Measurements from ENCODE around the gene SYNE4. TPM values are rescaled to one million over a fixed set of nuclear protein-coding genes. Genes with fewer than 3 reads are reported as not detected.

The SYNE4 gene
- total and polyA plus RNA-seq, 9 of the 15 experiments (the other 6 are each of a cell fraction or from before 2014, with no cell fraction given), result 0.03 to 0.65 (median 0.29) TPM

DNA sequence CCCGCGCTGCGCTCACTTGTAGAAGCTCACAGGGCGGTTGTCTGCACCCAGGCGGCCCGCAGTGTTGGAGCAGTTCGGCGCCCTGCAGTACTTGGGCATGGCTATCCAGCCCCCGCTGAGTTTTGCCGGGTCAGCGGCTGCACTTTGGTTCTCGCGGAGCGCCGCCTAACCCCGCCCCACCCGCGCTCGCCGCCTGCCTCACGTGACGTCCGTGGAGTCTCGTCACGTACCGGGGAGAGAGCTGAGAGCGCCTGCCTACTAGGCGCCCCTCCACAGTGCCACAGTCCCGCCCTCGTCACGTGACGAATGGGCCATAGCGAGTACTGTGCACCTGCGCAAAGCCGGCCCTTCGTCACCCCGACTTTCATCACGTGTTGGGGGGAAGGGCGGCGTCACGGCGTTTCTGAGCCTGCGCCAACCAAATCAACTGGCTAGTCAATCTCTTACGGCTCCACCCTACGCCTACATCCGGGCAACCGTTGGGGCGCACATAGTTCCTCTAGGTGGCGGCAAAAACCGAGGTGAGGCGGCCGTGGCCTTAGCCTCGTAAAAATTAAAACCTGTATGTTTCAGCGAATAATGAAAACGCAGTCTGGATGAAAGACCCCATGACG is 45.6 kb upstream of the SYNE4 start, which contains the start of gene THAP8 (continued):
- TF ChIP-seq, protein P1, sequence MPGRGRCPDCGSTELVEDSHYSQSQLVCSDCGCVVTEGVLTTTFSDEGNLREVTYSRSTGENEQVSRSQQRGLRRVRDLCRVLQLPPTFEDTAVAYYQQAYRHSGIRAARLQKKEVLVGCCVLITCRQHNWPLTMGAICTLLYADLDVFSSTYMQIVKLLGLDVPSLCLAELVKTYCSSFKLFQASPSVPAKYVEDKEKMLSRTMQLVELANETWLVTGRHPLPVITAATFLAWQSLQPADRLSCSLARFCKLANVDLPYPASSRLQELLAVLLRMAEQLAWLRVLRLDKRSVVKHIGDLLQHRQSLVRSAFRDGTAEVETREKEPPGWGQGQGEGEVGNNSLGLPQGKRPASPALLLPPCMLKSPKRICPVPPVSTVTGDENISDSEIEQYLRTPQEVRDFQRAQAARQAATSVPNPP (IDR thresholded peaks at IDR 0.05; ENCODE audit: borderline replicate concordance, insufficient read depth, insufficient read length), result no peak
- TF ChIP-seq GTF2A2 (tag; IDR thresholded peaks at IDR 0.05) (no peak), ZZZ3 (IDR thresholded peaks at IDR 0.05) (peak; percentile 88), ZNF146 (CRISPR knock-in tag; IDR thresholded peaks at IDR 0.05; ENCODE audit: unreplicated experiment) (no peak), FOXJ3 (CRISPR knock-in tag; IDR thresholded peaks at IDR 0.05) (no peak), ZFP30 (CRISPR knock-in tag; IDR thresholded peaks at IDR 0.05; ENCODE audit: borderline replicate concordance) (no peak), CHD4 (IDR thresholded peaks at IDR 0.05; ENCODE audit: insufficient read depth, insufficient replicate concordance, low read depth, low read length, poor library complexity, severe bottlenecking) (no peak), SP1 (CRISPR knock-in tag; IDR thresholded peaks at IDR 0.05) (peak; percentile 95), RAD21 (CRISPR knock-in tag; conservative IDR thresholded peaks at IDR 0.05 in 1 of 2, IDR thresholded peaks at IDR 0.05 in 1 of 2) (no peak), LARP7 (IDR thresholded peaks at IDR 0.05) (no peak), ZNF41 (CRISPR knock-in tag; conservative IDR thresholded peaks at IDR 0.05) (no peak), ZNF57 (CRISPR knock-in tag; IDR thresholded peaks at IDR 0.05) (no peak), ZNF444 (CRISPR knock-in tag; IDR thresholded peaks at IDR 0.05) (no peak), CBX8 (IDR thresholded peaks at IDR 0.05; ENCODE audit: borderline replicate concordance, extremely low read depth, low read depth, low read length, poor library complexity, severe bottlenecking) (no peak), SRF (CRISPR knock-in tag; IDR thresholded peaks at IDR 0.05) (no peak; a peak in 2 of 4 replicates), RHOXF2B (CRISPR knock-in tag; conservative IDR thresholded peaks at IDR 0.05) (peak; percentile 93), TAF9B (IDR thresholded peaks at IDR 0.05; ENCODE audit: partially characterized antibody) (peak; percentile 83), NR2C2 (CRISPR knock-in tag; IDR thresholded peaks at IDR 0.05) (0 out of 2 replicates have a peak, but pooled peaks have one; percentile 19), NR2C2 (tag; IDR thresholded peaks at IDR 0.05) (peak; percentile 78), HIVEP1 (CRISPR knock-in tag; IDR thresholded peaks at IDR 0.05) (no peak)
- TF ChIP-seq, protein P2, sequence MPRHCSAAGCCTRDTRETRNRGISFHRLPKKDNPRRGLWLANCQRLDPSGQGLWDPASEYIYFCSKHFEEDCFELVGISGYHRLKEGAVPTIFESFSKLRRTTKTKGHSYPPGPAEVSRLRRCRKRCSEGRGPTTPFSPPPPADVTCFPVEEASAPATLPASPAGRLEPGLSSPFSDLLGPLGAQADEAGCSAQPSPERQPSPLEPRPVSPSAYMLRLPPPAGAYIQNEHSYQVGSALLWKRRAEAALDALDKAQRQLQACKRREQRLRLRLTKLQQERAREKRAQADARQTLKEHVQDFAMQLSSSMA (CRISPR knock-in tag; IDR thresholded peaks at IDR 0.05), result no peak
- TF ChIP-seq, protein P3, sequence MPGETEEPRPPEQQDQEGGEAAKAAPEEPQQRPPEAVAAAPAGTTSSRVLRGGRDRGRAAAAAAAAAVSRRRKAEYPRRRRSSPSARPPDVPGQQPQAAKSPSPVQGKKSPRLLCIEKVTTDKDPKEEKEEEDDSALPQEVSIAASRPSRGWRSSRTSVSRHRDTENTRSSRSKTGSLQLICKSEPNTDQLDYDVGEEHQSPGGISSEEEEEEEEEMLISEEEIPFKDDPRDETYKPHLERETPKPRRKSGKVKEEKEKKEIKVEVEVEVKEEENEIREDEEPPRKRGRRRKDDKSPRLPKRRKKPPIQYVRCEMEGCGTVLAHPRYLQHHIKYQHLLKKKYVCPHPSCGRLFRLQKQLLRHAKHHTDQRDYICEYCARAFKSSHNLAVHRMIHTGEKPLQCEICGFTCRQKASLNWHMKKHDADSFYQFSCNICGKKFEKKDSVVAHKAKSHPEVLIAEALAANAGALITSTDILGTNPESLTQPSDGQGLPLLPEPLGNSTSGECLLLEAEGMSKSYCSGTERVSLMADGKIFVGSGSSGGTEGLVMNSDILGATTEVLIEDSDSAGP (CRISPR knock-in tag; IDR thresholded peaks at IDR 0.05), result no peak
- TF ChIP-seq, protein P4, sequence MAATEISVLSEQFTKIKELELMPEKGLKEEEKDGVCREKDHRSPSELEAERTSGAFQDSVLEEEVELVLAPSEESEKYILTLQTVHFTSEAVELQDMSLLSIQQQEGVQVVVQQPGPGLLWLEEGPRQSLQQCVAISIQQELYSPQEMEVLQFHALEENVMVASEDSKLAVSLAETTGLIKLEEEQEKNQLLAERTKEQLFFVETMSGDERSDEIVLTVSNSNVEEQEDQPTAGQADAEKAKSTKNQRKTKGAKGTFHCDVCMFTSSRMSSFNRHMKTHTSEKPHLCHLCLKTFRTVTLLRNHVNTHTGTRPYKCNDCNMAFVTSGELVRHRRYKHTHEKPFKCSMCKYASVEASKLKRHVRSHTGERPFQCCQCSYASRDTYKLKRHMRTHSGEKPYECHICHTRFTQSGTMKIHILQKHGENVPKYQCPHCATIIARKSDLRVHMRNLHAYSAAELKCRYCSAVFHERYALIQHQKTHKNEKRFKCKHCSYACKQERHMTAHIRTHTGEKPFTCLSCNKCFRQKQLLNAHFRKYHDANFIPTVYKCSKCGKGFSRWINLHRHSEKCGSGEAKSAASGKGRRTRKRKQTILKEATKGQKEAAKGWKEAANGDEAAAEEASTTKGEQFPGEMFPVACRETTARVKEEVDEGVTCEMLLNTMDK (IDR thresholded peaks at IDR 0.05; ENCODE audit: borderline replicate concordance, insufficient read depth, low read depth, low read length, poor library complexity, severe bottlenecking), result peak; percentile 78

Data from K562 (cell line).